Coronary artery (tissue), 2 donors: ENCODE measurements around the gene WDTC1.

ENCODE experiments used
- DNase-seq: peaks from one replicate; pipeline ENCODE4 v3.0.0-alpha.2; 2017; ENCODE audit warnings: low spot score
- H3K27ac ChIP-seq, 2 donors: fragments of 200-600 bp; sonication (generic); one replicate each; pipeline ENCODE4 v1.5.1; 2016 to 2019
- H3K4me3 ChIP-seq: fragments of 200-600 bp; sonication (generic); 2 replicates; pipeline ENCODE4 v1.5.1; 2016; ENCODE audit warnings: mild to moderate bottlenecking, moderate library complexity
- TF ChIP-seq, protein P1 (sequence below): fragments of 200-600 bp; sonication (generic); IDR thresholded peaks from one replicate; pipeline ENCODE4 v1.5.1; 2019; ENCODE audit warnings: antibody characterized with exemption

WDTC1 gene

GRCh38 chr1:27255136-27255535 lies 20.7 kb downstream of the WDTC1 start:
- no peak for DNase-seq
- H3K27ac ChIP-seq: no peak overlapping the region
- no peak overlapping the region for H3K4me3 ChIP-seq
- TF ChIP-seq, protein P1, sequence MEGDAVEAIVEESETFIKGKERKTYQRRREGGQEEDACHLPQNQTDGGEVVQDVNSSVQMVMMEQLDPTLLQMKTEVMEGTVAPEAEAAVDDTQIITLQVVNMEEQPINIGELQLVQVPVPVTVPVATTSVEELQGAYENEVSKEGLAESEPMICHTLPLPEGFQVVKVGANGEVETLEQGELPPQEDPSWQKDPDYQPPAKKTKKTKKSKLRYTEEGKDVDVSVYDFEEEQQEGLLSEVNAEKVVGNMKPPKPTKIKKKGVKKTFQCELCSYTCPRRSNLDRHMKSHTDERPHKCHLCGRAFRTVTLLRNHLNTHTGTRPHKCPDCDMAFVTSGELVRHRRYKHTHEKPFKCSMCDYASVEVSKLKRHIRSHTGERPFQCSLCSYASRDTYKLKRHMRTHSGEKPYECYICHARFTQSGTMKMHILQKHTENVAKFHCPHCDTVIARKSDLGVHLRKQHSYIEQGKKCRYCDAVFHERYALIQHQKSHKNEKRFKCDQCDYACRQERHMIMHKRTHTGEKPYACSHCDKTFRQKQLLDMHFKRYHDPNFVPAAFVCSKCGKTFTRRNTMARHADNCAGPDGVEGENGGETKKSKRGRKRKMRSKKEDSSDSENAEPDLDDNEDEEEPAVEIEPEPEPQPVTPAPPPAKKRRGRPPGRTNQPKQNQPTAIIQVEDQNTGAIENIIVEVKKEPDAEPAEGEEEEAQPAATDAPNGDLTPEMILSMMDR: no peak

DNA sequence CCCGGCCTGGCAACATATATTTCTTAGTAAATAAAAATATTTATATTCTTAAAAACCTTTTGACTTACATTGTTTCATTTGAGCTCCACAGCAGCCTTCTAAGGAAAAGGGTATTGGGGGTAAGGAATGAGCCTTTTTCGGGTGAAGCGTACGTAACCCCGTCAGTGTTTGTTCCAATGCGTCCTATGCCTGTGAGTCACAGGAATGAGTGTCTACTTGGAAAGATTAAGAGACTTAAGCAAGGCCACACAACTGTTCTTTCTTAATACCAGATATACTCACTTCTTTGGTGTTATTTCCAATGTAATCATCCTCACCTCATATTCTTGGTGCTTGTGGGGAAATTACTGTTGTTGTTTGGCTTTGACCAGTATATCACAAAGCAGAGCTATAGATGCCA lies 22.7 kb downstream of the WDTC1 start:
- Histone ChIP-seq H3K27ac (no peak overlapping the region), H3K4me3 (no peak overlapping the region)
- TF ChIP-seq, protein P1: no peak
- no peak for DNase-seq

DNA sequence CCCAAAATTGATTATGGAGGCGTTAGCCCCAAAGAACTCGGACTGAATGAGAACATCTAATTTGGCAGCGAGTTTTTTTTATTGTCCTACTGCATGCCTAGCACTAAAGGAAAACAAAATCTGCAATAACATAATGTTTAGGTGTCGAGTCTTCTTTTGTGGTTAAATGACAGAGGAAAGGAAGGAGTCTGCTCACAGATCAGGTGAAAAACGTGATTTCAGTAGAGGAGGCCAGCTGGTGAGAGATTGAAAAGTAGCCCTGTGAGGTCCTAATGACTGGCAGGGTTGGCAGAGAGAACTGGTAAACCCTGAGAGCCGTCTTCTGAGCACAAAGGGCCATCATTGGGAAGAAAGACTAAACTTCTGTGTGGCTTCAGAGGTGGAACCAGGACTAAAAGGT lies 24.2 kb downstream of the WDTC1 start:
- no peak for DNase-seq
- no peak overlapping the region for H3K27ac ChIP-seq
- TF ChIP-seq, protein P1: no peak
- H3K4me3 ChIP-seq: no peak overlapping the region

DNA sequence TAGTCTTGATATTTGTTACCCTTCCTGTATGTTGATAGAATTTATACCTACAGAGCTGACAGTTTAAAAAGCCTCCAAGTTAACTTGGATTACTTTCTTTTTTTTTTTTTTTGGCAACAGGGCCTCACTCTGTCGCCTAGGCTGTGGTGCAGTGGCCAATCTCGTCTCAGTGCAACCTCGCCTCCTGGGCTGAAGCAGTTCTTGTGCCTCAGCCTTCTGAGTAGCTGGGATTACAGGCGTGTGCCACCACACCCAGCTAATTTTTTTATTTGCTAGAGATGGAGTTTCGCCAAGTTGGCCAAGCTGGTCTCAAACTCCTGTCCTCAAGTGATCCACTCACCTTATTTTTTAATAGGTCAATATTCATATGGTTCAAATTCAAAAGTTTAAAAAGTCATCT lies 32.7 kb downstream of the WDTC1 start:
- TF ChIP-seq, protein P1: no peak
- Histone ChIP-seq H3K27ac (no peak overlapping the region), H3K4me3 (no peak overlapping the region)
- no peak for DNase-seq

GRCh38 chr1:27269276-27269675 lies 34.8 kb downstream of the WDTC1 start:
- no peak overlapping the region for H3K4me3 ChIP-seq
- no peak overlapping the region for H3K27ac ChIP-seq
- TF ChIP-seq, protein P1: no peak
- DNase-seq: no peak

DNA sequence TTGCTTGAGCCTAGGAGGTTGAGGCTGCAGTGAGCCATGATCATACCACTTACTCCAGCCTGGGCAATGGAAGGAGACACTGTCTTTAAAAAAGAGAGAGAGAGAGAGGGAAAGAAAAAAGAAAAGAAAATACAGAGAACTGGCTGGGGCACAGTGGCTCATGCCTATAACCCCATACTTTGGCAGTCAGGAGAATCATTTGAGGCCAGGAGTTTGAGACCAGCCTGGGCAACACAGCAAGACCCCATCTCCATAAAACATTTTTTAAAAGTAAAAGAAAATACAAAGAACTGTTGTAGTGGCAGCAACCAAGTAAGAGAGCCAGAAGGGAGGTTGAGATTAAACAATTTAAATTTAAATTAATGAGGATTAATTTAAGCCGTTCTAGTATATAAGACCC lies 39.8 kb downstream of the WDTC1 start:
- no peak overlapping the region for H3K27ac ChIP-seq

DNA sequence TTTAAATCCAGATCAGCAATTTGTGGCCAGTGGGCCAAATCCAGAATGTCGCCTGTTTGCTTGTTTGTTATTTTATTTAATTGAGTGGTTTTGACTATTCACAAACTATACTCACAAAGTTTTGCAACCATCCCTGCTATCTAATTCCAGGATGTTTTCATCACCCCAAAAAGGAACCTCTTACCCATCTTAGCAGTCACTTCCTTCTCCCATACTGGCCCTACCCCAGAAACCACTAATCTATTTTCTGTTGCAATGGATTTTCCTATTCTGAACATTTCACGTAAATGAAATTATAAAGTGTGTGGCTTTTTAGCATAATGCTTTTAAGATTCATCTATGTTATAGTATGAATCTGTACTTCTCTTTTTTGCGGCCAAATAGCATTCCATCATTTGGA lies 41.3 kb downstream of the WDTC1 start:
- TF ChIP-seq, protein P1: no peak
- no peak for DNase-seq
- Histone ChIP-seq H3K27ac (no peak overlapping the region), H3K4me3 (no peak overlapping the region)

More for the DNA sequence above, 39.8 kb downstream of the WDTC1 start:
- TF ChIP-seq, protein P1: no peak
- no peak overlapping the region for H3K4me3 ChIP-seq
- no peak for DNase-seq
